Measurements from ENCODE around the gene CACNB1.

DNA sequence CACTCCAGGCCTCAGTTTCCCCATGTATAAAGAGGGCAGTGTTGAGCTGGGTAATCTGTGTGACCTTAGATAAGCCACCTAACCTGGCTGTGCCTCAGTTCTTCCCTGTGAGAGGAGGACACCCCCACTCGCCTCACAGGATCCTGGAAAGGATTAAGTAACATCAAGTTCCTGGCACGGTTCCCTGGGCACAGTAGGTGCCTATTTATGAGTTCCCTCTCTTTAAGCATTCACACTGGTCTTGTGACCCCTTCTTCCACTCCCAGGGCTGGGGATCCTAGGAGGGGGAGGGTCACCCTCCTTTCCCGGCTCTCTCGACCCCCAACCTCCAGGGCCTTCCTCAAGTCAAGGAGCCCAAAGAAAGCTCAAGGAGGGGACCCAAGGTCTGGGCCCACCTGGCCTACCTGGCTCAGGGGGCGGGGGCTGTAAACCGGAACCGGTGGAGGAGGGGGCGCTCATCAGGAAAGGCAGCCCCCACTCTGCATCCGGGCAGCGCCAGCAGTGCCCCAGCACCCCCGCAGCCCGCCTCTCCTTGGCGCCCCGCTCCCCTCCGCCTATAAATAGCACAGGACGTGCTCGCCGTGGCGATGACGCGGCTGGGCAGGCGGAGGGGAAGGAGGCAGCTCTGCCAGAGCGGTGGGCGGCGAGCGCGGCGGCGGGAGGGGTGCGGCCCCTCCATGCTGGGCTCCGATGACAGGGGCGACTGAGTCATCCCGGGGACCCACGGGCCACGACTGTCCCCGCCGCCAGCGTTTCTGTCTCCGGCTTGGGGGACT, 12.0 kb upstream of the CACNB1 start:
- TF ChIP-seq POLR2A (IDR thresholded peaks at IDR 0.05; ENCODE audit: extremely low read depth, insufficient read length): no peak
- TF ChIP-seq CTCF (IDR thresholded peaks at IDR 0.05; ENCODE audit: low read depth, low read length): no peak

Data from NB4 (cell line).